NAMALWA (cell line): ENCODE data around the gene IER2.
"Not testable (repeated sequence)": the region's sequence is repeated elsewhere in the genome, so short reads cannot be mapped to it uniquely, and the experiment has no call there.

ENCODE experiments used
- DNase-seq: peaks from one replicate; pipeline ENCODE4 v3.0.0-alpha.2; 2015; ENCODE audit warnings: low spot score

The IER2 gene

DNA sequence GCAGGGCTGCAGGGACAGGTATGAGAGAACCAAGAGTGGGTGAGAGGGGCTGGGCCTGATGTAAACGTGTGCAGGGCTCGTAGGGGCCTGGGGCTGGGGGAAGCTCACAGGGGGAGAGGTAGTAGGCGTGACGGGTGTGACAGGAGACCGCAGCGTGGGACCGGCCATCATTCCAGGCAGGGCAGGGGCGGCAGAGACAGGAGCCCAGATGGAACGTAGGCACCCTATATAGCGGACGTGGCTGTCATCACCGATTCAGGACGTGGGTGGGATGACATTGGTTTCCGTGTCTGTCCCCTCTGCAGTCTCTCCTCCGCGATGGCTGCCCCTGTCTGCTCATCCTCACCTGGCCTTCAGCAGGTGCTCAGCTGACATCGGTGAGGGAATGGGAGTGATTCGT, 48.4 kb downstream of the IER2 start:
- no peak for DNase-seq

DNA sequence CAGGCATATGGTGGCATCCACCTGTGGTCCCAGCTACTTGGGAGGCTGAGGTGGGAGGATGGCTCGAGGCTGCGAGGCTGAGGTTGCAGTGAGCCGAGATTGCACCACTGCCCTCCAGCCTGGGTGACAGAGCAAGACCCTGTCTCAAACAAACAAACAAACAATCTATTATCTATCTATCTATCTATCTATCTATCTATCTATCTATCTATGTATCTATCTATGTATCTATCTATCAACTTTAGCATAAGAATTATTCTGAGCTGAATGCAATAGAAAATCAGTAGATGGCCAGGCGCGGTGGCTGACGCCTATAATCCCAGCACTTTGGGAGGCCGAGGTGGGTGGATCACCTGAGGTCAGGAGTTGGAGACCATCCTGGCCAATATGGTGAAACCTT, 51.9 kb downstream of the IER2 start:
- not testable (repeated sequence) for DNase-seq
